ENCODE measurements around the gene HMGA1. TPM values are rescaled to one million over a fixed set of nuclear protein-coding genes. Genes with fewer than 3 reads are reported as not detected.

The HMGA1 gene
- total RNA-seq, 1 experiment from 2014 or later = 2,446 TPM

GRCh38 chr6:34295721-34296120, 59.0 kb downstream of the HMGA1 start:
- ATAC-seq (no peak), DNase-seq (ENCODE audit: low spot score) (no peak)
- Mint-ChIP-seq H3K4me1 (no peaks in the 10 kb centered on the region), H3K27ac (no peak overlapping the region; the same call in 1 of the 2 replicates), H3K9me3 (no peaks in the 10 kb centered on the region), H3K27me3 (ENCODE audit: low read depth) (no peaks in the 10 kb centered on the region), H3K4me3 (no peak overlapping the region), H3K36me3 (peaks cover 22% of the 10 kb centered on the region)
- no peak for TF ChIP-seq ZNF671 (CRISPR knock-in tag; IDR thresholded peaks at IDR 0.05)
- TF ChIP-seq AR (CRISPR knock-in tag; IDR thresholded peaks at IDR 0.05) = no peak
- no peak for TF ChIP-seq MLX (CRISPR knock-in tag; IDR thresholded peaks at IDR 0.05)
- no peak for TF ChIP-seq SMAD4 (CRISPR knock-in tag; IDR thresholded peaks at IDR 0.05)
- no peak for TF ChIP-seq IRF1 (CRISPR knock-in tag; IDR thresholded peaks at IDR 0.05)
- no peak for TF ChIP-seq CBFB (CRISPR knock-in tag; IDR thresholded peaks at IDR 0.05; ENCODE audit: low read depth)
- TF ChIP-seq GABPB1 (CRISPR knock-in tag; IDR thresholded peaks at IDR 0.05) = no peak
- no peak for TF ChIP-seq ELF4 (CRISPR knock-in tag; IDR thresholded peaks at IDR 0.05; ENCODE audit: low read depth)
- TF ChIP-seq GTF2I (CRISPR knock-in tag; conservative IDR thresholded peaks at IDR 0.05) = no peak
- TF ChIP-seq TP53 (CRISPR knock-in tag; IDR thresholded peaks at IDR 0.05) = no peak
- TF ChIP-seq ZNF281 (CRISPR knock-in tag; IDR thresholded peaks at IDR 0.05) = no peak
- ChIA-PET POLR2A (no interaction called here), CTCF (no interaction called here)

Small RNAs within 50 kb of the gene (microRNA-seq; reads per million reads assigned to microRNA genes)
- gene MIR6835 (ENCODE audit: borderline number of aligned reads) = 1.4 reads per million

Other genes starting within 250 kb of the HMGA1 start
- 32.2 to 34.5 TPM (median 32.2 TPM) in 3 replicates for gene GRM4, start 90.8 kb upstream of the HMGA1 start, total RNA-seq (2021)
- 11.7 to 15.1 TPM (median 14.1 TPM) in 3 replicates for gene SMIM29, start 12.1 kb downstream of the HMGA1 start, total RNA-seq (2021)
- gene NUDT3, start 155.8 kb downstream of the HMGA1 start, total RNA-seq (2021) = 24.6 to 30.0 TPM (median 24.8 TPM) in 3 replicates
- gene RPS10, start 189.2 kb downstream of the HMGA1 start, total RNA-seq (2021) = 2,184 to 2,437 TPM (median 2,411 TPM) in 3 replicates
- 10.6 to 12.6 TPM (median 10.7 TPM) in 3 replicates for gene PACSIN1, start 229.2 kb downstream of the HMGA1 start, total RNA-seq (2021)

Measured in WTC11 (cell line).